ENCODE data around the gene SIGLEC8. TPM values are rescaled to one million over a fixed set of nuclear protein-coding genes. Genes with fewer than 3 reads are reported as not detected.

The SIGLEC8 gene
- total RNA-seq, 1 donor from 2014 or later, result not detected

- ATAC-seq (ENCODE audit: low read depth) (no peak), DNase-seq (no peak)
- H3K9me3 Mint-ChIP-seq, result no peaks in the 10 kb centered on the region
- CTCF ChIA-PET, result no interaction called here
- TF ChIP-seq, protein P1, sequence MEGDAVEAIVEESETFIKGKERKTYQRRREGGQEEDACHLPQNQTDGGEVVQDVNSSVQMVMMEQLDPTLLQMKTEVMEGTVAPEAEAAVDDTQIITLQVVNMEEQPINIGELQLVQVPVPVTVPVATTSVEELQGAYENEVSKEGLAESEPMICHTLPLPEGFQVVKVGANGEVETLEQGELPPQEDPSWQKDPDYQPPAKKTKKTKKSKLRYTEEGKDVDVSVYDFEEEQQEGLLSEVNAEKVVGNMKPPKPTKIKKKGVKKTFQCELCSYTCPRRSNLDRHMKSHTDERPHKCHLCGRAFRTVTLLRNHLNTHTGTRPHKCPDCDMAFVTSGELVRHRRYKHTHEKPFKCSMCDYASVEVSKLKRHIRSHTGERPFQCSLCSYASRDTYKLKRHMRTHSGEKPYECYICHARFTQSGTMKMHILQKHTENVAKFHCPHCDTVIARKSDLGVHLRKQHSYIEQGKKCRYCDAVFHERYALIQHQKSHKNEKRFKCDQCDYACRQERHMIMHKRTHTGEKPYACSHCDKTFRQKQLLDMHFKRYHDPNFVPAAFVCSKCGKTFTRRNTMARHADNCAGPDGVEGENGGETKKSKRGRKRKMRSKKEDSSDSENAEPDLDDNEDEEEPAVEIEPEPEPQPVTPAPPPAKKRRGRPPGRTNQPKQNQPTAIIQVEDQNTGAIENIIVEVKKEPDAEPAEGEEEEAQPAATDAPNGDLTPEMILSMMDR (IDR thresholded peaks at IDR 0.05), result no peak
- no peaks in the 10 kb centered on the region for H3K36me3 Mint-ChIP-seq (ENCODE audit: low read depth)
- POLR2A ChIA-PET, result no interaction called here
- H3K4me3 Mint-ChIP-seq, result no peak overlapping the region
- intact Hi-C loops (cut with micrococcal nuclease), result no loop called here
- no peaks in the 10 kb centered on the region for H3K4me1 Mint-ChIP-seq
- H3K27me3 Mint-ChIP-seq, result peaks cover 22% of the 10 kb centered on the region
- H3K27ac Mint-ChIP-seq, result no peak overlapping the region
These were observed 33.3 kb upstream of the SIGLEC8 start for GRCh38 chr19:51491586-51491985.

DNA sequence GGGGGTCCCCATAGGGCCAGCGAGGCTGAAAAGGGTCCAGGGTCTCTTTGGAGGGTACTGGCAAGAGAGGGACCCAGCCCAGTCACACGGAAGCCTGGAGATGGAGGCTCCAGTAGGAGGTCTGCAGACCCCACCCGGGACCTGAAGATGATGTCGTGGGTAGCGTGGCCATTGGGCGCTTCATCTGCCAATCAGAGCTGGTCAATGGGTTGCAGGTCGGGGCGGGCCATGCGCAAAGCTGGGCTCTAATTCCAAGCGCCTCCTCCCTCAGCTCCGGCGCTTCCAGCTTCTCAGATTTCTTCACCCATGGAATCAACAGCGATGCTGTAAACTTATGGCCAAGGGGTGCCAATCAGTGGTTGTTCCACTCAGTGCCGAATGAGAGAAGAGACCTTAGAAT lies 32.4 kb upstream of the SIGLEC8 start:
- no peaks in the 10 kb centered on the region for H3K4me1 Mint-ChIP-seq
- intact Hi-C loops (cut with micrococcal nuclease), result no loop called here
- no peak overlapping the region for H3K27ac Mint-ChIP-seq
- peaks cover 22% of the 10 kb centered on the region for H3K27me3 Mint-ChIP-seq
- ATAC-seq (ENCODE audit: low read depth) (no peak), DNase-seq (no peak)
- H3K9me3 Mint-ChIP-seq, result no peaks in the 10 kb centered on the region
- POLR2A ChIA-PET, result no interaction called here
- TF ChIP-seq, protein P1 (IDR thresholded peaks at IDR 0.05), result no peak
- CTCF ChIA-PET, result no interaction called here
- H3K36me3 Mint-ChIP-seq (ENCODE audit: low read depth), result no peaks in the 10 kb centered on the region
- H3K4me3 Mint-ChIP-seq, result no peak overlapping the region

DNA sequence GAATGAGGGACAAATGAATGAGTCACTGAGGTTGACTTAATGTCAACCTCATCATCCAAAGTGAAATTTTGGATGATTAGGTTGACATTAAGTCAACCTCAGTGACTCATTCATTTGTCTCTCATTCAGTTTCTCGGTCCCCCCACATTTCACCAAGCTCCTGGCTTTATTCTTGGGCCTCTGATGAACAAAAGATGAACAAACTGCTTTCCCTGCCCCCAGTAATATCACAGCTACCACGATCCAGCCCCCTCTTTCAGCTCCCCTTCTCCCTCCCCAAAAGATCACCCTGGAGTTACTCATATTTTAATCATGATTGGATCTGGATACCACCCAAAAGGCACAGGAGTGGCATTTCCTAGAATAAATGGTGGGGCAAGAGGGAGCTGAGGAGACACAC lies 30.9 kb upstream of the SIGLEC8 start:
- no peak for DNase-seq
- Mint-ChIP-seq H3K36me3 (ENCODE audit: low read depth) (no peaks in the 10 kb centered on the region), H3K27ac (no peak overlapping the region), H3K4me1 (no peaks in the 10 kb centered on the region), H3K4me3 (no peak overlapping the region), H3K27me3 (peaks cover 26% of the 10 kb centered on the region), H3K9me3 (no peaks in the 10 kb centered on the region)
- POLR2A ChIA-PET, result no interaction called here
- CTCF ChIA-PET, result no interaction called here
- intact Hi-C loops (cut with micrococcal nuclease), result no loop called here
- TF ChIP-seq, protein P1 (IDR thresholded peaks at IDR 0.05), result no peak
- ATAC-seq (ENCODE audit: low read depth), result no peak

- DNase-seq, result no peak
- Mint-ChIP-seq H3K4me3 (no peak overlapping the region), H3K9me3 (no peaks in the 10 kb centered on the region), H3K4me1 (no peaks in the 10 kb centered on the region), H3K27ac (no peak overlapping the region), H3K36me3 (ENCODE audit: low read depth) (no peaks in the 10 kb centered on the region), H3K27me3 (peaks cover 27% of the 10 kb centered on the region)
- ChIA-PET CTCF (no interaction called here), POLR2A (no interaction called here)
- TF ChIP-seq, protein P1 (IDR thresholded peaks at IDR 0.05), result no peak
- intact Hi-C loops (cut with micrococcal nuclease), result no loop called here
- ATAC-seq (ENCODE audit: low read depth), result no peak
These were observed 30.2 kb upstream of the SIGLEC8 start for GRCh38 chr19:51488491-51488890.

- no peaks in the 10 kb centered on the region for H3K36me3 Mint-ChIP-seq (ENCODE audit: low read depth)
- POLR2A ChIA-PET, result no interaction called here
- TF ChIP-seq, protein P1 (IDR thresholded peaks at IDR 0.05), result no peak
- ATAC-seq (ENCODE audit: low read depth), result no peak
- H3K27me3 Mint-ChIP-seq, result peaks cover 16% of the 10 kb centered on the region
- DNase-seq, result no peak
- H3K4me3 Mint-ChIP-seq, result no peak overlapping the region
- H3K4me1 Mint-ChIP-seq, result no peaks in the 10 kb centered on the region
- intact Hi-C loops (cut with micrococcal nuclease), result no loop called here
- no peak overlapping the region for H3K27ac Mint-ChIP-seq
- no peaks in the 10 kb centered on the region for H3K9me3 Mint-ChIP-seq
- CTCF ChIA-PET, result no interaction called here
These were observed 27.9 kb upstream of the SIGLEC8 start for GRCh38 chr19:51485960-51486660.
